ENCODE data around the gene SIM2. TPM values are rescaled to one million over a fixed set of nuclear protein-coding genes. Genes with fewer than 3 reads are reported as not detected.

SIM2 gene
- polyA plus RNA-seq, 10 donors: 0.90 to 11.7 (median 2.2) TPM

GRCh38 chr21:36792505-36792967 is 93.6 kb downstream of the SIM2 start:
- no peak for DNase-seq

GRCh38 chr21:36796070-36796469 is 97.2 kb downstream of the SIM2 start:
- no peak for DNase-seq

DNA sequence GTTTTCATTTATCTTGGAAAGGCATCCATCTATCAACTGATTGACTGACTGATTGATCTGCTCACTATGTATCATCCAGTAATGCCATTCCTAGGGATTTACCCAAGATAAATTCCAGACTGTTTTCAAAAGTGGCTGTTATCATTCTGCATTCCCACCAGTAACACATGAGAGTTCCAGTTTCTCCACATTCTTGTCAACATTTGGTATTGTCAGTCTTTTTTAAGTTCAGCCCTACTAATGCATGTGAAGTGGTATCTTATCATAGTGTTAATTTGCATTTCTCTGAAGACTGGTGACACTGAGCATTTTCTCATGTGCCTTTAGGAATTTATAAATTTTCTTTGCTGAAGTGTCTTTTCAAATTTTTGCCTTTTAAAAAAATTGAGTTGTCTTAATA is 99.6 kb downstream of the SIM2 start:
- no peak for DNase-seq

Other genes with a start within 250 kb of the SIM2 start
- gene CLDN14, start 219.0 kb upstream of the SIM2 start, polyA plus RNA-seq (ENCODE audit: insufficient read length in 10 of 10): 1 to 10 TPM in 8 of 10 donors, under 1 TPM in 2; 0.57 to 5.9 (median 3.2) TPM

Data from muscle of back (tissue), 11 donors.